HL-60/S4 (cell line): Measurements from ENCODE around the gene TRIM5.

ENCODE experiments used
- in situ Hi-C: fragments of 300-500 bp; cut with MboI; formaldehyde crosslinking; loops from 2 replicates; pipeline ENCODE4 v1.14.3; 2022; ENCODE audit warnings: low sequenced_read_pairs

TRIM5 gene

GRCh38 chr11:5625281-5625680, 59.6 kb downstream of the TRIM5 start:
- in situ Hi-C loops: no loop called here

- in situ Hi-C loops: no loop called here
These were observed 60.2 kb downstream of the TRIM5 start, which contains the start of gene TRIM34 for GRCh38 chr11:5624489-5625279. TSS of gene TRIM34 (plus strand) at chr11:5625001. CDS start at chr11:5632332, 7,331 bp downstream.

DNA sequence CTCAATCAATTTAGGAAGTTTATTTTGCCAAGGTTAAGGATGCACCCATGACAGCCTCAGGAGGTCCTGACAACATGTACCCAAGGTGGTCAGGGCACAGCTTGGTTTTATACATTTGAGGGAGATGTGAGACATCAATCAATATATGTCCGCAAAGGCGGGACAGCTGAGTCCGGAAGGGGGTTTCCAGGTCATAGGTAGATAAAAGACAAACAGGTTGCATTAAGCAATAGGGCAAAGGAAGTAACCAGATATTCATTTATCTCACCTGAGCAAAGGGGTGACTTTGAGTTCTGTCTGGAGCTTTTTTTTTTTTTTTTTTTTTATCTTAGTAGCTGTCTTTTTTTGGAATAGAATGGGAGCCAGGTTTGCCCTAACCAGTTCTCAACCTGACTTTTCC, 62.1 kb downstream of the TRIM5 start:
- in situ Hi-C loops: no loop called here

DNA sequence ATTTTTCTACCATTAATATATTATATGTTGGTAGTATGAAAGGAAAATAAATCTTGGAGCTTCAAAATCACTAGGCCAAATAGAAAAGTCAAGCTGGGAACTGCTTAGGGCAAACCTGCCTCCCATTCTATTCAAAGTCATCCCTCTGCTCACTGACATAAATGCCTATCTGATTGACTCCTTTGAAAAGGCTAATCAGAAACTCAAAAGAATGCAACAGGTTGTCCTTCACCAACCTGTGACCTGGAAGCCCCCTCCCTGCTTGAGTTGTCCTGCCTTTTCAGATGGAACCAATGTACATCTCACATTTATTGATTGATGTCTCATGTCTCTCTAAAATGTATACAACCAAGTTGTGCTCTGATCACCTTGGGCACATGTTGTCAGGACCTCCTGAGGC, 63.3 kb downstream of the TRIM5 start:
- in situ Hi-C loops: no loop called here

GRCh38 chr11:5620651-5621521, 64.0 kb downstream of the TRIM5 start:
- in situ Hi-C loops: no loop called here

DNA sequence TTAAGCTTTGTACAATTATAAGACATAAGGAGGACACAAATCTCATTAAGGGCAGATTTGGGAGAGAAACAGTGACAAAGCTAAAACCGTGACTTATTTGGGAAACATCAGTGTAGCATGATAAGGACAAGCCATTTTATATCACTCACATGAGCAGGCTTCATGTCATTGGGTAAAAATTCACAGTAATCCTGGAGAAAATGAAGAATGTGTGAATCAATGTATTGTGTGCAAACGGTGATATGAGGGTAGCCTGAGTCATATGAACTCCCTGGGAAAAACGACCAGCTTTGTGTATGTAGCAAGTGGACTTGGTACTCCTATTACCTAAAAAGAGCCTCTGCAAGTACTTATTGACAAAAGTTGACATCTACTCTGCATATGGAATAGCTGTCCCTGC, 66.1 kb downstream of the TRIM5 start:
- in situ Hi-C loops: no loop called here
